Peyer's patch (tissue), 4 donors: ENCODE data around the gene CRYL1. TPM values are rescaled to one million over a fixed set of nuclear protein-coding genes. Genes with fewer than 3 reads are reported as not detected.

Source experiments
- DNase-seq, 3 donors: peaks; one replicate each; pipeline ENCODE4 v3.0.0-alpha.2; 2017 to 2019
- H3K27ac ChIP-seq, 4 donors: fragments of 200-600 bp; sonication (generic); one replicate each; pipeline ENCODE4 v1.5.1; 2016 to 2019
- H3K27me3 ChIP-seq, 2 donors: fragments of 200-600 bp; sonication (generic); one replicate each; pipeline ENCODE4 v1.5.1; 2019
- H3K36me3 ChIP-seq, 3 donors: fragments of 200-600 bp; sonication (generic); one replicate each; pipeline ENCODE4 v1.5.1; 2016 to 2019
- H3K4me1 ChIP-seq, 4 donors: fragments of 200-600 bp; sonication (generic); one replicate each; pipeline ENCODE4 v1.5.1; 2016 to 2019
- H3K4me3 ChIP-seq, 4 donors: fragments of 200-600 bp; sonication (generic); 1 replicate in 3 of 4; 2 replicates in 1 of 4; pipeline ENCODE4 v1.5.1; 2016 to 2019; ENCODE audit warnings: mild to moderate bottlenecking in 1 of 4
- H3K9me3 ChIP-seq, 4 donors: fragments of 200-600 bp; sonication (generic); one replicate each; pipeline ENCODE4 v1.5.1; 2016 to 2019; ENCODE audit warnings: mild to moderate bottlenecking in 1 of 4
- CTCF ChIP-seq, 6 experiments: fragments of 450-650 bp in 4 of 6; fragments of 200-600 bp in 2 of 6; sonication (generic) in 1 of 6; IDR thresholded peaks; one replicate each; pipeline ENCODE4 v1.5.1; 2017 to 2019; ENCODE audit warnings: antibody characterized with exemption in 6 of 6, mild to moderate bottlenecking in 3 of 6, moderate library complexity in 1 of 6
- POLR2A ChIP-seq, 2 donors: fragments of 450-650 bp; IDR thresholded peaks; one replicate each; pipeline ENCODE4 v1.5.1; 2017; ENCODE audit warnings: antibody characterized with exemption in 2 of 2, mild to moderate bottlenecking in 2 of 2, moderate library complexity in 2 of 2
- total RNA-seq, 4 donors: library from RNA; depleted of rRNA; stranded (reverse); fragments of >200 nt; gene quantifications; one replicate each; pipeline ENCODE4 v1.1.0, GENCODE V29; 2016

Gene CRYL1
- total RNA-seq, 4 donors from 2014 or later: 81.7 to 357 (median 299) TPM

DNA sequence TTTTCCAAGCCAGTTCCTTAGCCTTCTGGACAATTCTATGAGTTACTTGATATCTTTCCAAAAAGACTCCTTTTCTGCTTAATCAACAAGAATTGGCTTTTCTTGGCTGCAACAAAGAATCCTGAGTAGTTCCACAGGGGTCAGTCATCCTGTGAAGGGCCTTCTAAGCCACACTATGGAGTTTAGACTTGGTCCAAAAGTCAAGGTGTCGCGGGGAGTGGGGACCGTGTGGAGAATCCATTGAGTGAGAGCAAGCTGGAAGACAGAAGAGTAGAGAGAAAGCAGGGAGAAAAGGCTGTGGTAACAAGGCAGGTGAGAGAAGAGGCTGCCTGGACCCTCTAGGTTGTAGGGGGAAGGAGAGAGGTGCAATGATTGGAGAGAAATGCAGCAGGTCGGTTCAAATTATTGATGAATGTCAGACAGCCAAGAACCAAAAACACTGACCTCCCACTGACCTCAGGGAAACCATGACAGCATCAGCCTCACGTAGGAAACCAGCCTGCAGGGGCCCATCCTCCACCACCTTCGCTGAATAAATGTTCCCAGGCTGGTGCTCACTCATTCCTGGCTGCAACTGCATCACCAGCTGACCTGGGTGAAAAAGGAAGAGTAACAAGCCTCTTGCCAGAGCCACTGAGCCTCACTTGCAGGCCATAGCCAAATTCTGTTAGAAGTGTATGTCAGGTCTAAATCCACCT is 34.2 kb upstream of the CRYL1 start:
- no peak for DNase-seq
- no peaks in the 10 kb centered on the region for H3K36me3 ChIP-seq
- TF ChIP-seq POLR2A (IDR thresholded peaks at IDR 0.05) (no peak), CTCF (IDR thresholded peaks at IDR 0.05) (no peak)
- peaks cover 0 to 23% (median 1%) of the 10 kb centered on the region in 4 donors for H3K4me1 ChIP-seq
- H3K4me3 ChIP-seq: no peak overlapping the region
- H3K9me3 ChIP-seq: peaks cover 0 to 2% (median 0%) of the 10 kb centered on the region in 4 donors
- no peaks in the 10 kb centered on the region for H3K27me3 ChIP-seq
- H3K27ac ChIP-seq: peak overlapping the region in 3 of 4 donors; percentile 62 to 93 (median 92)

- Histone ChIP-seq H3K9me3 (no peaks in the 10 kb centered on the region), H3K4me1 (peaks cover 0 to 23% (median 1%) of the 10 kb centered on the region in 4 donors), H3K36me3 (no peaks in the 10 kb centered on the region), H3K27ac (peak overlapping the region in 3 of 4 donors; percentile 62 to 93 (median 92)), H3K27me3 (no peaks in the 10 kb centered on the region), H3K4me3 (no peak overlapping the region)
- no peak for TF ChIP-seq CTCF (IDR thresholded peaks at IDR 0.05)
- TF ChIP-seq POLR2A (IDR thresholded peaks at IDR 0.05): no peak
- DNase-seq: no peak
These were observed 33.3 kb upstream of the CRYL1 start for GRCh38 chr13:20558982-20559381.

GRCh38 chr13:20553311-20553710 is 27.7 kb upstream of the CRYL1 start:
- no peak overlapping the region for H3K27ac ChIP-seq
- H3K9me3 ChIP-seq: no peaks in the 10 kb centered on the region
- H3K36me3 ChIP-seq: no peaks in the 10 kb centered on the region
- no peak overlapping the region for H3K4me3 ChIP-seq
- no peak for DNase-seq
- H3K4me1 ChIP-seq: peaks cover 0 to 8% (median 0%) of the 10 kb centered on the region in 4 donors
- TF ChIP-seq CTCF (IDR thresholded peaks at IDR 0.05) (no peak), POLR2A (IDR thresholded peaks at IDR 0.05) (no peak)
- H3K27me3 ChIP-seq: no peaks in the 10 kb centered on the region

GRCh38 chr13:20550799-20551198 is 25.1 kb upstream of the CRYL1 start:
- H3K36me3 ChIP-seq: no peaks in the 10 kb centered on the region
- no peak overlapping the region for H3K27ac ChIP-seq
- H3K4me1 ChIP-seq: peaks cover 0 to 23% (median 0%) of the 10 kb centered on the region in 4 donors
- DNase-seq: no peak
- H3K9me3 ChIP-seq: no peaks in the 10 kb centered on the region
- H3K27me3 ChIP-seq: no peaks in the 10 kb centered on the region
- TF ChIP-seq POLR2A (IDR thresholded peaks at IDR 0.05) (no peak), CTCF (IDR thresholded peaks at IDR 0.05) (no peak)
- H3K4me3 ChIP-seq: no peak overlapping the region

DNA sequence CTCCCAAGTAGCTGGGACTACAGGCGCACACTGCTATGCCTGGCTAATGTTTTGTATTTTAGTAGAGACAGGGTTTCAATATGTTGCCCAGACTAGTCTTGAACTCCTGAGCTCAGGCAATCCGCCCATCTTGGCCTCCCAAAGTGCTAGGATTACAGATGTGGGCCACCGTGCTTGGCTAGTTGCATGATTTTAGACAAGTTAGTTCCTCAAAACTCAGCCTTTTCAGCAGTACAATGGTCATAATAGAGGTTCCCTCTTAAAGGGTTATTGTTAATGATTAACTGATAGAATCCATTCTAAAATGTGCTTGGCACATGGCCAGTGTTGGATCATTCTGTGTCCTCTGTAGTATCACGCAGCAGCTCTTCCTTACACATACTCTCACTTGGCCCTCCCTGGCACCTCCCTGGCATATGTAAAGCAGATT is 21.8 kb upstream of the CRYL1 start:
- Histone ChIP-seq H3K27me3 (no peaks in the 10 kb centered on the region), H3K36me3 (no peaks in the 10 kb centered on the region), H3K27ac (peak overlapping the region in 2 of 4 donors; percentile 75 to 84), H3K9me3 (no peaks in the 10 kb centered on the region), H3K4me3 (no peak overlapping the region), H3K4me1 (peaks cover 0 to 33% (median 0%) of the 10 kb centered on the region in 4 donors)
- peak in 2 of 3 donors; percentile 58 to 79 for DNase-seq
- TF ChIP-seq POLR2A (IDR thresholded peaks at IDR 0.05): no peak
- no peak for TF ChIP-seq CTCF (IDR thresholded peaks at IDR 0.05)
